SK-N-SH (cell line): ENCODE results near the gene PPP4C. TPM values are rescaled to one million over a fixed set of nuclear protein-coding genes. Genes with fewer than 3 reads are reported as not detected.

Experiments used
- CTCF ChIA-PET: fragments of 300-600, 350-600 bp; formaldehyde crosslinking; extraction: SDS; loops from one replicate; lab custom pipeline; 2021; lab: Yijun Ruan, JAX
- POLR2A ChIA-PET: fragments of 350-600 bp; sonication (Branson Sonifier 250); formaldehyde crosslinking; extraction: SDS; loops from one replicate; lab custom pipeline; 2020; ENCODE audit warnings: antibody characterized with exemption, inconsistent platforms; lab: Yijun Ruan, JAX
- DNase-seq: peaks from one replicate; pipeline ENCODE4 v3.0.0; 2012
- H2AFZ ChIP-seq: fragments of 200-600 bp; sonication (generic); 2 replicates; pipeline ENCODE4 v1.8.1; 2016; ENCODE audit warnings: antibody characterized with exemption, mild to moderate bottlenecking, low read depth
- H3F3A ChIP-seq: fragments of 200-600 bp; sonication (generic); replicated peaks from 2 replicates; pipeline ENCODE3; 2016; ENCODE audit warnings: antibody characterized with exemption, mild to moderate bottlenecking; ENCODE audit not compliant: insufficient read depth
- H3K27ac ChIP-seq, 2 experiments: fragments of 200-500 bp in 1 of 2; fragments of 200-600 bp in 1 of 2; sonication (Bioruptor generic) in 1 of 2; sonication (generic), shearing (Covaris generic) in 1 of 2; 2 replicates each; pipeline versions ENCODE4 v1.5.1 to v1.6.1; 2014 to 2016; ENCODE audit warnings: low read depth in 2 of 2, inconsistent platforms in 1 of 2, low read length in 1 of 2, mild to moderate bottlenecking in 1 of 2, mixed read lengths in 1 of 2
- H3K27me3 ChIP-seq: fragments of 200-600 bp; sonication (generic), shearing (Covaris generic); 2 replicates; pipeline ENCODE4 v1.6.1; 2016; ENCODE audit warnings: mixed run types; ENCODE audit not compliant: insufficient read depth
- H3K36me3 ChIP-seq, 2 experiments: fragments of 200-500 bp in 1 of 2; fragments of 200-600 bp in 1 of 2; sonication (Bioruptor generic) in 1 of 2; sonication (generic) in 1 of 2; replicated peaks in 1 of 2; 2 replicates each; pipeline versions ENCODE3 to v1.5.1; 2014 to 2016; ENCODE audit warnings: low read length in 1 of 2, mild to moderate bottlenecking in 1 of 2; ENCODE audit not compliant: insufficient read depth in 2 of 2, control insufficient read depth in 1 of 2
- H3K4me1 ChIP-seq, 2 experiments: fragments of 200-500 bp in 1 of 2; fragments of 200-600 bp in 1 of 2; sonication (Bioruptor generic) in 1 of 2; sonication (generic), shearing (Covaris generic) in 1 of 2; 2 replicates each; pipeline versions ENCODE4 v1.5.1 to v1.6.1; 2014 to 2016; ENCODE audit warnings: low read depth in 1 of 2, low read length in 1 of 2, mixed run types in 1 of 2; ENCODE audit not compliant: insufficient read depth in 2 of 2, control insufficient read depth in 1 of 2
- H3K4me2 ChIP-seq: fragments of 200-600 bp; sonication (generic), shearing (Covaris generic); 2 replicates; pipeline ENCODE4 v1.6.1; 2017; ENCODE audit warnings: mixed run types
- H3K4me3 ChIP-seq, 2 experiments: fragments of 200-500 bp in 1 of 2; fragments of 200-600 bp in 1 of 2; sonication (Bioruptor generic) in 1 of 2; sonication (generic), shearing (Covaris generic) in 1 of 2; 2 replicates each; pipeline versions ENCODE4 v1.5.1 to v1.8.1; 2014 to 2016; ENCODE audit warnings: low read depth in 2 of 2, inconsistent platforms in 1 of 2, low read length in 1 of 2, mild to moderate bottlenecking in 1 of 2, mixed read lengths in 1 of 2, moderate library complexity in 1 of 2
- H3K79me2 ChIP-seq: fragments of 200-600 bp; sonication (generic); 2 replicates; pipeline ENCODE4 v1.8.1; 2017; ENCODE audit warnings: mild to moderate bottlenecking; ENCODE audit not compliant: insufficient read depth
- H3K9ac ChIP-seq: fragments of 200-600 bp; sonication (generic); 2 replicates; pipeline ENCODE4 v1.6.1; 2017; ENCODE audit warnings: mixed run types
- H3K9me2 ChIP-seq: fragments of 200-600 bp; sonication (generic); 2 replicates; pipeline ENCODE4 v1.6.1; 2017; ENCODE audit warnings: mixed run types
- H3K9me3 ChIP-seq: fragments of 200-600 bp; sonication (generic); 2 replicates; pipeline ENCODE4 v1.6.1; 2017; ENCODE audit warnings: mixed run types, mild to moderate bottlenecking, moderate library complexity
- H4K20me1 ChIP-seq: fragments of 200-600 bp; sonication (generic); 2 replicates; pipeline ENCODE4 v1.6.1; 2017; ENCODE audit warnings: mild to moderate bottlenecking, mixed run types; ENCODE audit not compliant: insufficient read depth
- CHD2 ChIP-seq: fragments of 150-350 bp; IDR thresholded peaks from 2 replicates; pipeline ENCODE4 v1.6.1; 2018; ENCODE audit warnings: low read length; ENCODE audit not compliant: partially characterized antibody
- EZH2phosphoT487 ChIP-seq: fragments of 200-600 bp; sonication (generic); IDR thresholded peaks from 2 replicates; pipeline ENCODE4 v1.6.1; 2017; ENCODE audit warnings: low read depth, mixed run types, mild to moderate bottlenecking, antibody characterized with exemption, moderate library complexity, borderline replicate concordance
- FOSL2 ChIP-seq: IDR thresholded peaks from 2 replicates; pipeline ENCODE4 v1.4.0; 2012; ENCODE audit warnings: low read depth, mild to moderate bottlenecking, moderate library complexity, borderline replicate concordance
- FOXM1 ChIP-seq: IDR thresholded peaks from 2 replicates; pipeline ENCODE4 v1.4.0; 2012; ENCODE audit warnings: low read depth, mild to moderate bottlenecking
- GABPA ChIP-seq: IDR thresholded peaks from 2 replicates; pipeline ENCODE4 v1.4.0; 2012; ENCODE audit warnings: low read depth, mild to moderate bottlenecking
- GATA2 ChIP-seq: sonication (generic); formaldehyde crosslinking; IDR thresholded peaks from 2 replicates; pipeline ENCODE4 v1.5.0; 2020; ENCODE audit warnings: mild to moderate bottlenecking, missing genetic modification reagents
- IRF3 ChIP-seq: fragments of 150-350 bp; IDR thresholded peaks from 2 replicates; pipeline ENCODE4 v1.6.1; 2016; ENCODE audit warnings: mild to moderate bottlenecking, low read depth, low read length
- JUND ChIP-seq: IDR thresholded peaks from 2 replicates; pipeline ENCODE4 v1.4.0; 2012
- MXI1 ChIP-seq: IDR thresholded peaks from 2 replicates; pipeline ENCODE4 v1.6.1; 2012; ENCODE audit warnings: mild to moderate bottlenecking, low read depth, low read length, improper control_type of control experiment
- NFIC ChIP-seq: IDR thresholded peaks from 2 replicates; pipeline ENCODE4 v1.4.0; 2012; ENCODE audit warnings: borderline replicate concordance
- NRF1 ChIP-seq: IDR thresholded peaks from 2 replicates; pipeline ENCODE4 v1.6.1; 2012; ENCODE audit warnings: low read depth, mild to moderate bottlenecking, low read length
- POLR2AphosphoS5 ChIP-seq: IDR thresholded peaks from 2 replicates; pipeline ENCODE4 v1.6.1; 2012; ENCODE audit warnings: low read depth, low read length
- RCOR1 ChIP-seq: fragments of 150-350 bp; IDR thresholded peaks from 2 replicates; pipeline ENCODE4 v1.6.1; 2017; ENCODE audit warnings: antibody characterized with exemption, low read length
- RFX5 ChIP-seq: IDR thresholded peaks from 2 replicates; pipeline ENCODE4 v1.6.1; 2012; ENCODE audit warnings: mild to moderate bottlenecking, improper control_type of control experiment, low read length
- RXRA ChIP-seq: IDR thresholded peaks from 2 replicates; pipeline ENCODE4 v1.4.0; 2012; ENCODE audit warnings: low read depth, mild to moderate bottlenecking, borderline replicate concordance
- SIN3A ChIP-seq: IDR thresholded peaks from 2 replicates; pipeline ENCODE4 v1.6.1; 2012; ENCODE audit warnings: low read depth, mild to moderate bottlenecking, low read length, moderate library complexity, borderline replicate concordance
- SMC3 ChIP-seq: IDR thresholded peaks from 2 replicates; pipeline ENCODE4 v1.6.1; 2012; ENCODE audit warnings: low read depth, low read length, improper control_type of control experiment
- TCF12 ChIP-seq: IDR thresholded peaks from 2 replicates; pipeline ENCODE4 v1.4.0; 2012
- TEAD4 ChIP-seq: IDR thresholded peaks from 2 replicates; pipeline ENCODE4 v1.4.0; 2012; ENCODE audit warnings: mild to moderate bottlenecking, borderline replicate concordance; ENCODE audit not compliant: insufficient read depth
- WGBS: methylation state at CpG from one replicate; pipeline ENCODE4 v1.1.6; 2017; ENCODE audit warnings: low lambda C conversion rate; 5-methylcytosine and 5-hydroxymethylcytosine counted together
- polyA plus RNA-seq, 3 experiments: library from polyadenylated mRNA; depleted of rRNA; stranded (reverse); fragments of >200 nt; gene quantifications; 2 replicates each; pipeline ENCODE4 v1.2.3, GENCODE V29; 2012
- TF ChIP-seq, protein P1 (sequence below): IDR thresholded peaks from 2 replicates; pipeline ENCODE4 v1.4.0; 2012; ENCODE audit warnings: low read depth
- TF ChIP-seq, protein P2 (sequence below): IDR thresholded peaks from 2 replicates; pipeline ENCODE4 v1.6.1; 2012; ENCODE audit warnings: mild to moderate bottlenecking, low read depth, low read length, moderate library complexity

PPP4C gene
- polyA plus RNA-seq, 1 of the 3 experiments (the other 2 are of a cell fraction) = 339 TPM

DNA sequence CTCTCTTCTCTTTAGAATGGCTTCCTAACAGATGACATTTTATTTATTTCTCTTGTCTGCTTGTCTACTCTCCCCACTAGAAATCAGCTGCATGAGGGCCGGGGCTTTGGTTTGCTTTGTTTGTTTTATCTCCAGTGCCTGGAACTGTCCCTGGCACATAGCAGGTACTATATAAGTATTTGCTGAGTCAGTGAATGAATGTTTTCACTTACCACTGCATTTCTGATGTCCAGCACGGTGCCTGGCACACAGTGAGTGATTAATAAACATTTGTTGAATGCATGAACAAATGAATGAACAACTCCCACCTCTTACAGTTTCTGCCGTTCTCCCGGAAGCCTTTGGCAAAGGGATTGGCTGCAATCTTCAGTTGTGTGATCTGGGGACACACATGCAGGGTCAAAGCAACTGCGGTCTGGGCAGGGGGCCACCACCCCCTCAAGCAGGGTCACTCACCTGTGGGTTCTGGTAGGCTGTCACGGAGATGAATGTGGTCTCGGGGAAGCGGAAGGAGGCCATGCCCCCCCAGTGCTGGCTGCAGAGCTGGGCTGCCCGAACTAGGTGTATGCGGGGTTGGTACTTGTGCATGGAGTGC is 12.5 kb downstream of the PPP4C start (continued):
- TF ChIP-seq TCF12 (no peak), JUND (no peak), RXRA (no peak)

GRCh38 chr16:30088832-30089624 is 13.2 kb downstream of the PPP4C start:
- CTCF ChIA-PET = interaction anchor here (0.7 to 5.5 kb wide), 3 partner anchors 23 to 47 kb away, joined by 3 to 49 read pairs (median 4); partner anchors contain the start of gene GDPD3
- peaks cover 39% of the 10 kb centered on the region for H3F3A ChIP-seq

More at GRCh38 chr16:30088832-30089624, 13.2 kb downstream of the PPP4C start:
- no peaks in the 10 kb centered on the region for H3K9me2 ChIP-seq
- no peaks in the 10 kb centered on the region for H3K9me3 ChIP-seq
- no peak for DNase-seq
- H3K79me2 ChIP-seq = no peaks in the 10 kb centered on the region
- H3K4me2 ChIP-seq = no peak overlapping the region
- no peaks in the 10 kb centered on the region for H3K27me3 ChIP-seq
- H3K9ac ChIP-seq = no peak overlapping the region
- TF ChIP-seq NFIC = no peak
- TF ChIP-seq GABPA = no peak
- no peak for TF ChIP-seq IRF3
- TF ChIP-seq, protein P1, sequence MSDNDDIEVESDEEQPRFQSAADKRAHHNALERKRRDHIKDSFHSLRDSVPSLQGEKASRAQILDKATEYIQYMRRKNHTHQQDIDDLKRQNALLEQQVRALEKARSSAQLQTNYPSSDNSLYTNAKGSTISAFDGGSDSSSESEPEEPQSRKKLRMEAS = no peak
- no peak for TF ChIP-seq SIN3A
- no peak for TF ChIP-seq GATA2 (CRISPR knock-in tag)
- no peak for TF ChIP-seq SMC3
- TF ChIP-seq RFX5 = no peak
- no peak for TF ChIP-seq FOSL2
- TF ChIP-seq FOXM1 = no peak
- TF ChIP-seq RXRA = no peak
- no peak for TF ChIP-seq CHD2
- TF ChIP-seq JUND = no peak
- TF ChIP-seq MXI1 = no peak
- TF ChIP-seq NRF1 = no peak
- TF ChIP-seq TEAD4 = no peak
- TF ChIP-seq EZH2phosphoT487 = no peak
- TF ChIP-seq RCOR1 = no peak
- TF ChIP-seq, protein P2, sequence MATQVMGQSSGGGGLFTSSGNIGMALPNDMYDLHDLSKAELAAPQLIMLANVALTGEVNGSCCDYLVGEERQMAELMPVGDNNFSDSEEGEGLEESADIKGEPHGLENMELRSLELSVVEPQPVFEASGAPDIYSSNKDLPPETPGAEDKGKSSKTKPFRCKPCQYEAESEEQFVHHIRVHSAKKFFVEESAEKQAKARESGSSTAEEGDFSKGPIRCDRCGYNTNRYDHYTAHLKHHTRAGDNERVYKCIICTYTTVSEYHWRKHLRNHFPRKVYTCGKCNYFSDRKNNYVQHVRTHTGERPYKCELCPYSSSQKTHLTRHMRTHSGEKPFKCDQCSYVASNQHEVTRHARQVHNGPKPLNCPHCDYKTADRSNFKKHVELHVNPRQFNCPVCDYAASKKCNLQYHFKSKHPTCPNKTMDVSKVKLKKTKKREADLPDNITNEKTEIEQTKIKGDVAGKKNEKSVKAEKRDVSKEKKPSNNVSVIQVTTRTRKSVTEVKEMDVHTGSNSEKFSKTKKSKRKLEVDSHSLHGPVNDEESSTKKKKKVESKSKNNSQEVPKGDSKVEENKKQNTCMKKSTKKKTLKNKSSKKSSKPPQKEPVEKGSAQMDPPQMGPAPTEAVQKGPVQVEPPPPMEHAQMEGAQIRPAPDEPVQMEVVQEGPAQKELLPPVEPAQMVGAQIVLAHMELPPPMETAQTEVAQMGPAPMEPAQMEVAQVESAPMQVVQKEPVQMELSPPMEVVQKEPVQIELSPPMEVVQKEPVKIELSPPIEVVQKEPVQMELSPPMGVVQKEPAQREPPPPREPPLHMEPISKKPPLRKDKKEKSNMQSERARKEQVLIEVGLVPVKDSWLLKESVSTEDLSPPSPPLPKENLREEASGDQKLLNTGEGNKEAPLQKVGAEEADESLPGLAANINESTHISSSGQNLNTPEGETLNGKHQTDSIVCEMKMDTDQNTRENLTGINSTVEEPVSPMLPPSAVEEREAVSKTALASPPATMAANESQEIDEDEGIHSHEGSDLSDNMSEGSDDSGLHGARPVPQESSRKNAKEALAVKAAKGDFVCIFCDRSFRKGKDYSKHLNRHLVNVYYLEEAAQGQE = no peak
- no peak for TF ChIP-seq POLR2AphosphoS5
- TF ChIP-seq, all 33 proteins: peak for 0
- Histone ChIP-seq H3K4me1 (peaks cover 5 to 23% of the 10 kb centered on the region in 2 experiments; a peak in 2 of 4 replicates), H3K4me3 (no peak overlapping the region), H2AFZ (no peak overlapping the region), H3K27ac (no peak overlapping the region; a peak in 1 of 4 replicates), H3K36me3 (peaks cover 5 to 14% of the 10 kb centered on the region in 2 experiments), H4K20me1 (no peaks in the 10 kb centered on the region)
- POLR2A ChIA-PET = interaction anchor here (1.0 to 6.9 kb wide), 2 partner anchors 12 to 24 kb away, joined by 3 to 57 read pairs; partner anchors contain the start of gene ALDOA
- WGBS = 92% methylated on average over 17 of the region's 22 CpGs
